Lung (tissue), 12 donors: ENCODE data around the gene ABCB6. TPM values are rescaled to one million over a fixed set of nuclear protein-coding genes. Genes with fewer than 3 reads are reported as not detected.
"Not testable (repeated sequence)": the region's sequence is repeated elsewhere in the genome, so short reads cannot be mapped to it uniquely, and the experiment has no call there.

ENCODE experiments used
- ATAC-seq: fragments of 200-7000 bp; cut with Tn5 transposase; one replicate; pipeline ENCODE4 v1.9.1; 2020; ENCODE audit warnings: moderate number of reproducible peaks; ENCODE audit not compliant: insufficient read depth, low FRiP score
- DNase-seq, 3 donors: peaks; one replicate each; pipeline ENCODE4 v3.0.0-alpha.2; 2013 to 2017
- H3K27ac ChIP-seq, 2 donors: one replicate each; pipeline ENCODE4 v1.5.1; 2013; ENCODE audit warnings: mild to moderate bottlenecking in 2 of 2, moderate library complexity in 2 of 2, control low read depth in 1 of 2, inconsistent platforms in 1 of 2, low read depth in 1 of 2, low read length in 1 of 2
- H3K27me3 ChIP-seq, 3 donors: one replicate each; pipeline ENCODE4 v1.5.1; 2013; ENCODE audit warnings: low read length in 2 of 3; ENCODE audit not compliant: control insufficient read depth in 3 of 3, insufficient read depth in 3 of 3
- H3K36me3 ChIP-seq, 4 donors: one replicate each; pipeline ENCODE4 v1.5.1; 2013; ENCODE audit warnings: low read length in 4 of 4, mild to moderate bottlenecking in 1 of 4, moderate library complexity in 1 of 4; ENCODE audit not compliant: control insufficient read depth in 4 of 4, insufficient read depth in 4 of 4
- H3K4me1 ChIP-seq, 5 donors: one replicate each; pipeline ENCODE4 v1.5.1; 2013; ENCODE audit warnings: low read length in 5 of 5, mild to moderate bottlenecking in 2 of 5, moderate library complexity in 1 of 5; ENCODE audit not compliant: control insufficient read depth in 5 of 5, insufficient read depth in 5 of 5
- H3K4me3 ChIP-seq: one replicate; pipeline ENCODE4 v1.5.1; 2013; ENCODE audit warnings: mild to moderate bottlenecking, control low read depth, moderate library complexity
- H3K9ac ChIP-seq, 2 donors: one replicate each; pipeline ENCODE4 v1.5.1; 2013; ENCODE audit warnings: low read length in 2 of 2, control low read depth in 1 of 2; ENCODE audit not compliant: insufficient read depth in 1 of 2
- H3K9me3 ChIP-seq, 4 donors: one replicate each; pipeline ENCODE4 v1.5.1; 2013; ENCODE audit warnings: low read length in 3 of 4, mild to moderate bottlenecking in 1 of 4, moderate library complexity in 1 of 4; ENCODE audit not compliant: control insufficient read depth in 4 of 4, insufficient read depth in 3 of 4
- WGBS, 2 donors: extraction: QIAGEN DNeasy Blood & Tissue Kit; methylation state at CpG; one replicate each; pipeline ENCODE4 v1.1.7; 2013; 5-methylcytosine and 5-hydroxymethylcytosine counted together
- polyA plus RNA-seq, 2 donors: library from polyadenylated mRNA; stranded (reverse); fragments of 200-250 nt; gene quantifications; one replicate each; pipeline ENCODE4 v1.2.1, GENCODE V29; 2013
- total RNA-seq, 2 donors: library from RNA; depleted of rRNA in 1 of 2; stranded (reverse); fragments of >200 nt in 1 of 2; gene quantifications; one replicate each; pipeline ENCODE4 v1.2.1, GENCODE V29; 2014 to 2021
- TF ChIP-seq, protein P1 (sequence below): IDR thresholded peaks from 2 replicates; pipeline ENCODE4 v1.5.1; 2012; ENCODE audit warnings: mild to moderate bottlenecking; ENCODE audit errors: control extremely low read depth, extremely low read depth
- donor health status: control.
- donor health status: control.
- donor health status: Bipolar disorder and iron deficiency.
- donor health status: healthy.
- donor health status: DM: yes; HTN: yes; CAD: no.

The ABCB6 gene
- total and polyA plus RNA-seq, 4 donors: 17.2 to 49.4 (median 34.0) TPM

DNA sequence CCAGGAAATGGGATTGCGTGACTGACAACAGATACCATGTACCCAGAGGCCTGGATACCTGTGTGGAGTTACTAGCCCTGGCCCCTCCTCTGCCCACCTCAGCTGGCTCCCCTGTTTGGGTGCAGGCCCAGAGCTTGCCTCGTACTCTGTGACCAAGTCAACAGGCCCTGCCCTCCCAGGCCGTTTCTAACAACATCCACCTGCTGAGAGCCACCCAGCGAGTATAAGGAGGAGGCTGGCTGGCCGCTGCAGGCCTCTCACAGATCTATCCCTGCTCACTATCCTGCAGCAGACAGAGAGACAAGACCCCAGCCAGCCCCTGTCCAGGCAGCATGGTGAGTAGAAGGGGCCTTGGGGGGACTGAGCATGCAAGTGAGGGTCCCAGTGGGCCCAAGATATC is 47.5 kb upstream of the ABCB6 start:
- no peaks in the 10 kb centered on the region for H3K36me3 ChIP-seq
- H3K27me3 ChIP-seq: peaks cover 0 to 3% (median 0%) of the 10 kb centered on the region in 3 donors
- peaks cover 0 to 2% (median 0%) of the 10 kb centered on the region in 4 donors for H3K9me3 ChIP-seq
- no peak overlapping the region for H3K9ac ChIP-seq
- no peak for ATAC-seq
- TF ChIP-seq, protein P1, sequence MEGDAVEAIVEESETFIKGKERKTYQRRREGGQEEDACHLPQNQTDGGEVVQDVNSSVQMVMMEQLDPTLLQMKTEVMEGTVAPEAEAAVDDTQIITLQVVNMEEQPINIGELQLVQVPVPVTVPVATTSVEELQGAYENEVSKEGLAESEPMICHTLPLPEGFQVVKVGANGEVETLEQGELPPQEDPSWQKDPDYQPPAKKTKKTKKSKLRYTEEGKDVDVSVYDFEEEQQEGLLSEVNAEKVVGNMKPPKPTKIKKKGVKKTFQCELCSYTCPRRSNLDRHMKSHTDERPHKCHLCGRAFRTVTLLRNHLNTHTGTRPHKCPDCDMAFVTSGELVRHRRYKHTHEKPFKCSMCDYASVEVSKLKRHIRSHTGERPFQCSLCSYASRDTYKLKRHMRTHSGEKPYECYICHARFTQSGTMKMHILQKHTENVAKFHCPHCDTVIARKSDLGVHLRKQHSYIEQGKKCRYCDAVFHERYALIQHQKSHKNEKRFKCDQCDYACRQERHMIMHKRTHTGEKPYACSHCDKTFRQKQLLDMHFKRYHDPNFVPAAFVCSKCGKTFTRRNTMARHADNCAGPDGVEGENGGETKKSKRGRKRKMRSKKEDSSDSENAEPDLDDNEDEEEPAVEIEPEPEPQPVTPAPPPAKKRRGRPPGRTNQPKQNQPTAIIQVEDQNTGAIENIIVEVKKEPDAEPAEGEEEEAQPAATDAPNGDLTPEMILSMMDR: no peak
- H3K4me1 ChIP-seq: no peaks in the 10 kb centered on the region
- no peak for DNase-seq
- WGBS, 2 donors: 76 to 88% methylated on average over 5 of the region's 5 CpGs
- no peak overlapping the region for H3K27ac ChIP-seq
- H3K4me3 ChIP-seq: no peak overlapping the region

DNA sequence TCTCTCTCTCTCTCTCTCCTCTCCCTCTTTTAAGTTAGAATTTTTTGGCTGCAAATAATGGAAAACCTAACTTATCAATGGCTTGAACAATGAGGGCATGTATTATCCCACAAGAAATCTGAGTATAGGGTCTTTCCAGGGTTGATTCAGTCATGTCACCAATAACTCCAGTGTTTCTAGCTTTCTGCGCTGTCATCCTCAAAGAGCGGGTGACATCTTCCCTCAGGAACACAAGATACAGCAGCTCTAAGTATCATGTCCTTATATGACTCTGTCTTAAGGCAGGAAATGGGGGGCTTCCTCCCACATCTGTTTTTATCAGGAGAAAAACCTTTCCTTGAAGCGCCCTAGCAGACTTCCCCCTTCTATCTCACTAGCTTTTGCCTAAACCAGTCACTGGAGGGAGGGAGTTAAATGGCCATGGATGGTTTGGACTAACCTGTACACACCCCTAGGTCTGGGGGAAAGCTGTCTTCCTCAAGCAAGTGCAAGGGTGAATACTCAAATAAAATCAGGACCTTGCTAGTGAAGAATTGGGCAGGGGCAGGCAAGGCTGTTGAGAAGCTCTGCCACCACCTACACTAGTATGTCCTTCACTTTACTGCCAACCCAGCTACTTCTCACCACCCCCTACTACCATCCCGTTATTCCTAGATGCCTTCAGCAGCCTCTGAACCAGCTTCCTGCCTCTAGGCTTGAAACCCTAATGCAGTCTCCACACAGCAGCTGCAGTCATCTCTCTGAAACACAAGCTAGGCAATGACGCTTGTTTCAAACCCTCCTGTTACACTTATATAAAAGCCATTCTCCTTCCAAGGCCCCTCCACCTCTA is 42.5 kb upstream of the ABCB6 start:
- TF ChIP-seq, protein P1: no peak
- H3K36me3 ChIP-seq: no peaks in the 10 kb centered on the region
- no peaks in the 10 kb centered on the region for H3K9me3 ChIP-seq
- no peak overlapping the region for H3K27ac ChIP-seq
- no peak overlapping the region for H3K4me3 ChIP-seq
- no peak for ATAC-seq
- no peaks in the 10 kb centered on the region for H3K4me1 ChIP-seq
- WGBS, 2 donors: 45 to 56% methylated on average over 5 of the region's 5 CpGs
- no peak for DNase-seq
- no peak overlapping the region for H3K9ac ChIP-seq
- H3K27me3 ChIP-seq: peaks cover 0 to 13% (median 12%) of the 10 kb centered on the region in 3 donors

DNA sequence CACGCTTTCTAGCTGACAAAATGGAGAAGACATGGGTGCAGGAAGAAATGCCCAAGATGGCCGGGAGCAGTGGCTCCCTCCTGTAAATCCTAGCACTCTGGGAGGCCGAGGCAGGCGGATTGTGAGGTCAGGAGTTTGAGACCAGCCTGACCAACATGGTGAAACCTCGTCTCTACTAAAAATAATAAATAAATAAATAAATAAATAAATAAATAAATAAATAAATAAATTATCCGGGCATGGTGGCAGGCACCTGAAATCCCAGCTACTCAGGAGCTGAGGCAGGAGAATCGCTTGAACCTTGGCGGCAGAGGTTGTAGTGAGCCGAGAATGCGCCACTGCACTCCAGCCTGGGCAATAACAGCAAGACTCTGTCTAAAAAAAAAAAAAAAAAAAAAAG is 40.2 kb upstream of the ABCB6 start:
- not testable (repeated sequence) for H3K4me1 ChIP-seq, DNase-seq, H3K27ac ChIP-seq, H3K36me3 ChIP-seq, H3K9ac ChIP-seq, ATAC-seq, H3K4me3 ChIP-seq, H3K9me3 ChIP-seq
- H3K27me3 ChIP-seq: peaks cover 0 to 32% (median 32%) of the 10 kb centered on the region in 3 donors
- WGBS, 2 donors: 89 to 91% methylated on average over 10 of the region's 10 CpGs

DNA sequence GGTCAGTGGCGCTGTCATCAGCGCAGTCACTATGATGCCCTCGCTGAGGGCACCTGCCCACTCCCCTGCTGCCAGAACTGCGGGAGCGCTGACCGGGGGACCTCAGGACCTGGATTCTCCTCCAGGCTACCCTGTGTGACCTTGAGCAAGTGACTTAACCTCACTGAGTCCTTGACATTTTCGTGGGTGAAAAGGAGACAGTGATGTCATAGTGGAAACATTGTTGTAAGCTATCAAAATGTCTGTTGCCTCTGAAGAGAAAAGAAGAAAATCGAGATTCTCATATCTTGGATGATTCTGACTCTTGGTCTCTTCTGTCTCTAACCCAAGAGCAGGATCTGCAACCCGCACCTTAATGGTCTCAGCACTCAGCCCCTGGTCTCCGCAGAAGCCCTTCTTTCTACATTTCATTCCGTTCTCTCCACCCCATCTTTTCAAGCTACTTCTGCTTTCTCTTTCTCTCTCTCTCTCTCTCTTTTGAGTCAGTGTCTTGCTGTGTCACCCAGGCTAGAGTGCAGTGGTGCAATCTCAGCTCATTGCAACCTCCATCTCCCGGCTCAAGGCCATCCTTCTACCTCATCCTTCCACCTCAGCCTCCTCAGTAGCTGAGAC is 35.9 kb upstream of the ABCB6 start:
- peak overlapping the region; percentile 51 to 84 for H3K27ac ChIP-seq
- H3K9me3 ChIP-seq: no peaks in the 10 kb centered on the region
- H3K4me1 ChIP-seq: peaks cover 0 to 27% (median 17%) of the 10 kb centered on the region in 5 donors
- TF ChIP-seq, protein P1: no peak
- no peak for ATAC-seq
- H3K36me3 ChIP-seq: peaks cover 0 to 7% (median 0%) of the 10 kb centered on the region in 4 donors
- H3K4me3 ChIP-seq: peak overlapping the region; percentile 37
- peaks cover 0 to 51% (median 38%) of the 10 kb centered on the region in 3 donors for H3K27me3 ChIP-seq
- H3K9ac ChIP-seq: peak overlapping the region in 1 of 2 donors; percentile 10
- WGBS, 2 donors: 11 to 19% methylated on average over 12 of the region's 12 CpGs
- no peak for DNase-seq
